Measurements from ENCODE around the gene SMPDL3A. TPM values are rescaled to one million over a fixed set of nuclear protein-coding genes. Genes with fewer than 3 reads are reported as not detected.

Gene SMPDL3A
- total RNA-seq, 2 experiments from 2014 or later = 0.22 to 0.52 TPM

GRCh38 chr6:122853259-122853995 is 64.4 kb downstream of the SMPDL3A start:
- no peak for TF ChIP-seq CTCF (IDR thresholded peaks at IDR 0.05)
- H3K27me3 Mint-ChIP-seq = peaks cover 6% of the 10 kb centered on the region
- H3K4me3 ChIP-seq (ENCODE audit: low read length) = no peak overlapping the region
- intact Hi-C loops (cut with DNase I, micrococcal nuclease) = no loop called here
- CTCF ChIA-PET = no interaction called here
- no peaks in the 10 kb centered on the region for H3K4me1 ChIP-seq (ENCODE audit: insufficient read depth, low read length)
- POLR2A ChIA-PET = no interaction called here
- peaks cover 0 to 4% of the 10 kb centered on the region in 2 experiments for H3K27me3 ChIP-seq (ENCODE audit: control insufficient read depth in 1 of 2, insufficient read depth in 2 of 2, low read length in 2 of 2)
- H3K27ac Mint-ChIP-seq = no peak overlapping the region
- ATAC-seq (ENCODE audit: poor library complexity) (no peak), DNase-seq (peak in 1 of 14 experiments; percentile 4)
- H3K36me3 Mint-ChIP-seq (ENCODE audit: low read depth) = no peaks in the 10 kb centered on the region
- H3K36me3 ChIP-seq (ENCODE audit: insufficient read depth, low read length) = no peaks in the 10 kb centered on the region
- no peaks in the 10 kb centered on the region for H3K4me1 Mint-ChIP-seq (ENCODE audit: low read depth)
- no peaks in the 10 kb centered on the region for H3K9me3 ChIP-seq (ENCODE audit: control insufficient read depth in 1 of 2, insufficient read depth in 1 of 2, low read length in 2 of 2)
- H3K27ac ChIP-seq (ENCODE audit: low read depth in 1 of 2, low read length in 2 of 2) = no peak overlapping the region
- no peaks in the 10 kb centered on the region for H3K9me3 Mint-ChIP-seq
- no peak overlapping the region for H3K4me3 Mint-ChIP-seq

Other genes with a start within 250 kb of the SMPDL3A start
- gene PKIB, start 178.9 kb upstream of the SMPDL3A start, total RNA-seq = 1 to 10 TPM in 1 of 2 experiments, under 1 TPM in 1; 0.47 to 1.1 TPM
- not detected for gene FABP7, start 9.5 kb upstream of the SMPDL3A start, total RNA-seq
- gene CLVS2, start 207.0 kb downstream of the SMPDL3A start, total RNA-seq = not detected

Measured in CD4-positive, alpha-beta T cell (primary cell).